ENCODE measurements around the gene PTDSS2.
"Not testable (repeated sequence)": the region's sequence is repeated elsewhere in the genome, so short reads cannot be mapped to it uniquely, and the experiment has no call there.

The PTDSS2 gene

GRCh38 chr11:508956-509355, 58.9 kb downstream of the PTDSS2 start:
- no peak for DNase-seq

GRCh38 chr11:512761-513595, 62.9 kb downstream of the PTDSS2 start:
- no peak for DNase-seq

DNA sequence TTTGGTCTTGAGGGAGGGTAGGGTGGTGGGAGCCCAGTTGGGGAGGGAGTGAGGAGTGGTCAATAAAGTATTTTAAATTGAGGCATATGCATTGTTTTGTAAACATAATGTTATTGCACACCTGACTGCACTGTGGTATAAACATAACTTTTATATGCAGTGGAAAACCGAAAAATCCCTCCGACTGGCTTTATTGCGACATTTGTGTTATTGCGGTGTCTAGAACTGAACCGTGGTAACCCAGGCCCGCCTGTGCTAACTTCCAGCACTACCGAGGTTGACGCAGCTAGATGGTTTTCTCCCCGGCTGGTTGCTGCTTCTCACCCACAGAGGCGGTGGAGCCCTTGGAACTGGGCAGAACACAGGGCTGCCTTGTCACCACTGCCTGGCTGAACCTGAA, 64.5 kb downstream of the PTDSS2 start:
- DNase-seq: no peak

DNA sequence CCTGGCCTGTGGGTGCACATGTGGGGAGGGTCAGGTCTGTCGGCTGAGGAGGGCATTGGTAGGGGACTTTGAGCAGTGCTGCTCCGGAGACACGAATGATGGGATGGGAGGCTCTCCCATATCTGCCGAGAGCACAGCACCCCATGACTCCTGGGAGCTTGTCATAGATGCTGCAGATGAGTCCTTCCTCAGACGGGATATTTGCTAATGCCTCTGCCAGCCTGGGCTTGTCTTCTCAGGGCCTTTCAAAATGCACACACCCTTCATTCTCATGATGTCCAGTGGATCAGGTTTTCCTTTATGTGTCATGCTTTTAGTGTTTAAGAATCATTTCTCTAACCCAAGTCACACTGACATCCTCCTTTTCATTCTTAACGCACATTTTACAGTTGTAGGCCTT, 65.1 kb downstream of the PTDSS2 start:
- no peak for DNase-seq

DNA sequence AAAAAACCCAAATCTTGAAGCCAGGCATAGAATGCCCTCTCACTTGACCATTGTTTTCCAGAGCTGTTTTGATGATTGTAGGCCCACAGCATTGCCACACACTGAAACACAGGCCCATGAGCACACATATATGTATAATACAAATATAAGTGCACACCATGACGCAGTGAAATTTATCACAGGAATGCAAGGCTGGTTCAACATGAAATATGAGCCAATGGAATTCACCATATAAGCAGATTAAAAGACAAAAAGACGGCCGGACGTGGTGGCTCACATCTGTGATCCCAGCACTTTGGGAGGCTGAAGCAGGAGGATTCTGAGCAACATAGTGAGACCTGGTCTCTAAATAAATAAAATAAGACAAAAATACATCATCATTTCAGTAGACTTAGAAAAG, 66.3 kb downstream of the PTDSS2 start:
- DNase-seq: no peak

DNA sequence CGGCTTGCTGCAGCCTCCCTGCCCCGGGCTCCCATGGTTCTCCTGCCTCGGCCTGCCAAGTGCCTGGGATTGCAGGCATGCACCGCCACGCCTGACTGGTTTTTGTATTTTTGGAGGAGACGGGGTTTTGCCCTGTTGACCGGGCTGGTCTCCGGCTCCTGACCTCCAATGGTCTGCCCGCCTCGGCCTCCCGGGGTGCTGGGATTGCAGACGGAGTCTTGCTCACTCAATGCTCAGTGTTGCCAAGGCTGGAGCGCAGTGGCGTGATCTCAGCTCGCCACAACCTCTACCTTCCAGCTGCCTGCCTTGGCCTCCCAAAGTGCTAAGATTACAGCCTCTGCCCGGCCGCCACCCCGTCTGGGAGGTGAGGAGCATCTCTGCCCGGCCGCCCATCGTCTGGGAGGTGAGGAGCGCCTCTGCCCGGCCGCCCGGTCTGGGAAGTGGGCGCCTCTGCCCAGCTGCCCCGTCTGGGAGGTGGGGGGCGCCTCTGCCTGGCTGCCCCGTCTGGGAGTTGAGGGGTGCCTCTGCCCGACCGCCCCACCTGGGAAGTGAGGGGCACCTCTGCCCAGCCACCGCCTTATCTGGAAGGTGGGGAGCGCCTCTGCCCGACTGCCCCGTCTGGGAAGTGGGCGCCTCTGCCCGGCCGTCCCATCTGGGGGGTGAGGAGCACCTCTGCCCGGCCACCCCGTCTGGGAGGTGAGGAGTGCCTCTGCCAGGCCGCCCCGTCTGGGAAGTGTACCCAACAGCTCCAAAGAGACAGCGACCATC, 67.0 kb downstream of the PTDSS2 start:
- DNase-seq: not testable (repeated sequence)

DNA sequence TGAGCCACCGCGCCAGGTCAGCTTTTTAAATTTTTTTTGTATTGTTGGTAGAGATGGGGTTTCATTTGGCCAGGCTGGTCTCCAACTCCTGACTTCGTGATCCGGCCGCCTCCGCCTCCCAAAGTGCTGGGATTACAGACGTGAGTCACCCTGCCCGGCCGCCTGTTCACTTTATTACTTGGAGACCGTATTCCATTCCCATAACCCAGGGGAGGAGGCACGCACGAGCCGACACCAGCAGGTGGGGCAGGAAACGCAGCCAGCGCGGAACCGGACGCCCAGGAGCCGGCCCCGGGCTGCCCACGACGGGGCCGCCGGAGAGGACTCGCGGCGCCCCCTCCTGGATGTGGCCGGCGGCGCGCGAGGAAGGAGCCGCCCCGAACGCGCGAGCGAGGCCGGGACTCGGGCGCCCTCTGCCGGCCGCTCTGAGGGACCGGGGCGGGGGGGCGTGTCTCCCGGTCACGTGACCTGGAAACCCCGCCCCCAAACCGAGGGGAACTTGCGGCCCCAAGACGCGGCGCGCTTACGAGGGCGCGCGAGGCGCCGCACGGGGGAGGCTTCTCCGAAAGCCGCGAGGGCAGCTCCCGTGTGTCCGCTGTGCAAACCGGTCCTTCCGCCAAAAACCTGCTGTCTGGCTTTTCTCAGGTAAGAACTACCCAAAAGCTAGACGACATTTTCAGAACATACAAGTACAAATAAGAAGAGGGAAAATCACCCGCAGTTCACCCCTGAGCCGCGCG, 68.6 kb downstream of the PTDSS2 start:
- no peak for DNase-seq

GRCh38 chr11:520428-521176, 70.5 kb downstream of the PTDSS2 start:
- no peak for DNase-seq

DNA sequence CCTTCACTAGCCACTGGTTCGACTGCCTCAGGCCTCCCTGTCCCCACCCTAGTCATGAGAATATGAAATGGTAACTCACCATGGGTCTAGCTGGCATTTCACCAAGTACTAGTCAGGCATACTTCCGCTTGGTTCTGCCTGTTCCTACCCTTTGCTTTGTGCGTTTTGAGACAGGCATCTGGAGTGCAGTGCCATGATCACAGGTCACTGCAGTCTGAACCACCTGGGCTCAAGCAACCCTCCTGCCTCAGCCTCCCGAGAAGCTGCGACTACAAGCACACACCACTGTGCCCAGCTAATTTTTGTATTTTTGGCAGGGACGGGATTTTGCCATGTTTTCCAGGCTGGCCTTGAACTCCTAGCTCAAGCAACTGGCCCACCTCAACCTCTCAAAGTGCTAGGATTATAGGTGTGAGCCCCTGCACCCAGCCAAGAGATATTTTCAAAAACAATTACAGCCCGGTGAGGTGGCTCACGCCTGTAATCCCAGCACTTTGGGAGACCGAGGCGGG, 71.2 kb downstream of the PTDSS2 start:
- DNase-seq: no peak

GRCh38 chr11:526192-526591, 76.1 kb downstream of the PTDSS2 start:
- DNase-seq: no peak

DNA sequence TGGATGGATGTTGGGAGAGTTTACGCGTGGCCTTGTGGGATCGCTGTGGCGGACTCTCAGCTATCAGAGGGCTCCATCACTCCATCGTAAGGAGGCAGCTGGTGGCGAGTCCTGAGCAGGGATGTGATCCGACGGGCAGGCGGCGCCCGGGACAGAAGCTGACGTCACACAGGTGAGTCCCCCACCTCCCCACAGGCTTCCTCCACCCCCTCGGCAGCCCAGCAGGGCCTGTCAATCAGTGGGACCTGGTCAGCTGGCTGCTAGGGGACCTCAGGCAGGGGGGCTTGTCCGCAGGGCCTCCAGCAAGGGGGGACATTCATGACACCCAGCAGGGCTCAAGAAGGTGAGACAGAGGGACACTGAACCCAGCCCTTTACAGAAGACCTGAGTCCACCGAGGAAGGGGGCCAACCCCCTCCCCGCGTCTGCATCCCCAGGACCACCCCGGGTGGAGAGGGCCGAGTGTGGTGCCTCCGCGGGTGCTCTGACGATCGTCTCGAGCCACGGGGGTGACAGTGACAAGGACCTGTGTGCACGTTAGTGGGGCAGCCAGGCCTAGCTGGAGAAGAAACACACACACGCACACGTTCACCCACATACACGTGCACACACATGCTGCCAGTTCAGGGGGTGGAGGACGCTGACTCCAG, 78.2 kb downstream of the PTDSS2 start:
- DNase-seq: no peak

- no peak for DNase-seq
These were observed 79.0 kb downstream of the PTDSS2 start for GRCh38 chr11:528815-529727.

- DNase-seq: no peak
These were observed 79.8 kb downstream of the PTDSS2 start for GRCh38 chr11:529728-530411.

GRCh38 chr11:530960-531831, 81.1 kb downstream of the PTDSS2 start:
- no peak for DNase-seq

GRCh38 chr11:531919-532526, 81.9 kb downstream of the PTDSS2 start:
- DNase-seq: no peak

- no peak for DNase-seq
These were observed 82.5 kb downstream of the PTDSS2 start for GRCh38 chr11:532527-532985.

- no peak for DNase-seq
These were observed 83.0 kb downstream of the PTDSS2 start for GRCh38 chr11:532986-533585.
